ENCODE measurements around the gene OPCML. TPM values are rescaled to one million over a fixed set of nuclear protein-coding genes. Genes with fewer than 3 reads are reported as not detected.

The OPCML gene
- total and polyA plus RNA-seq, 9 donors = 0.59 to 3.5 (median 1.5) TPM

DNA sequence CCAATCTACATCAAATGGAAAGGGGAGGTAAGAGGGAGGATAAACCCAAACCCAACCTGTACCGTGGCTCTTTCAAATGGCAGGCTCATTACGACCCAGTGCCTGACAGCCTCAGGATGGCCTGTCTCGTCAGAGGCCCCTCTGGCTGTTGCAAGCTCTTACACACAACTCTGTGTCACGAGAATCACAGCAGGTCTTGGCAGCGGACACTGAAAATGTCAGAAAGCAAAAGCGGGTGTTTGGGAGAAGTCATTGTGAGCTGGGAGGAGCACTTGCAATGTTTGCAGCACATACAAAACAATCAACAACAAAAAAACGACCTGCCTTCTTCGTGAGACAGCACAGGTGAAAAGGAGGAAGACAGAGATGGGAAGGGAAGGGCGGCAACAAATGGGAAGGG, 248.1 kb downstream of the OPCML start:
- no peak overlapping the region for H3K27ac ChIP-seq (ENCODE audit: low read length)
- 58% methylated on average over 2 of the region's 9 CpGs for WGBS (ENCODE audit: insufficient coverage)
- no peak overlapping the region for H3K4me3 ChIP-seq (ENCODE audit: low read length)
- no peaks in the 10 kb centered on the region for H3K27me3 ChIP-seq (ENCODE audit: control insufficient read depth, insufficient read depth, low read length)
- DNase-seq = no peak
- no peaks in the 10 kb centered on the region for H3K9me3 ChIP-seq (replicated peaks; ENCODE audit: control insufficient read depth, low read depth, low read length)
- no peaks in the 10 kb centered on the region for H3K36me3 ChIP-seq (ENCODE audit: control insufficient read depth, insufficient read depth, low read length)
- H3K4me1 ChIP-seq (ENCODE audit: control insufficient read depth, insufficient read depth, low read length) = no peaks in the 10 kb centered on the region

- no peak overlapping the region for H3K27ac ChIP-seq (ENCODE audit: low read length)
- H3K4me1 ChIP-seq (ENCODE audit: control insufficient read depth, insufficient read depth, low read length) = no peaks in the 10 kb centered on the region
- no peaks in the 10 kb centered on the region for H3K9me3 ChIP-seq (replicated peaks; ENCODE audit: control insufficient read depth, low read depth, low read length)
- H3K4me3 ChIP-seq (ENCODE audit: low read length) = no peak overlapping the region
- H3K36me3 ChIP-seq (ENCODE audit: control insufficient read depth, insufficient read depth, low read length) = no peaks in the 10 kb centered on the region
- 77% methylated on average over 5 of the region's 5 CpGs for WGBS (ENCODE audit: insufficient coverage)
- DNase-seq = peak; percentile 11
- H3K27me3 ChIP-seq (ENCODE audit: control insufficient read depth, insufficient read depth, low read length) = no peaks in the 10 kb centered on the region
Observed at GRCh38 chr11:133277886-133278285, 254.4 kb downstream of the OPCML start.

GRCh38 chr11:133271871-133272776, 260.2 kb downstream of the OPCML start:
- Histone ChIP-seq H3K36me3 (ENCODE audit: control insufficient read depth, insufficient read depth, low read length) (no peaks in the 10 kb centered on the region), H3K27ac (ENCODE audit: low read length) (no peak overlapping the region), H3K9me3 (replicated peaks; ENCODE audit: control insufficient read depth, low read depth, low read length) (no peaks in the 10 kb centered on the region), H3K4me1 (ENCODE audit: control insufficient read depth, insufficient read depth, low read length) (no peaks in the 10 kb centered on the region), H3K27me3 (ENCODE audit: control insufficient read depth, insufficient read depth, low read length) (no peaks in the 10 kb centered on the region), H3K4me3 (ENCODE audit: low read length) (no peak overlapping the region)
- no CpG with 5 or more reads among the region's 6 CpGs for WGBS (ENCODE audit: insufficient coverage)
- no peak for DNase-seq

DNA sequence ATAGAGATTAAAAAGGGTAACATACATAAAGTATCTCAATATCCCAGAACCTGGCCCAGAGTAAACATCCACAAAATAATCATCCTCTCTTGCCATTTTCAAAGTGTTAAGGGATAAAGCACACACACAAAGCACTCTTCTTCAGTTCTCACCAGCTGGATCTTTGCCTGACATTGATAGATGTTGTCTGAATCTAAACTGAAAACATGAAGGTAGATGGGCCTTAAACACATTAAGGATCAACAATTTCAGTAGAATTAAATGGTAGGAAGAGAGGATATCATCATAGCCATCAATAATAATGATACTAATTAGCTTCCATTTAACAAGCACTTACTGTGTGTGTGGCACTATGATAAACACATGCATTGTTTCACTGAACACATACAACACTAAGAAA, 261.1 kb downstream of the OPCML start:
- Histone ChIP-seq H3K4me1 (ENCODE audit: control insufficient read depth, insufficient read depth, low read length) (no peaks in the 10 kb centered on the region), H3K9me3 (replicated peaks; ENCODE audit: control insufficient read depth, low read depth, low read length) (no peaks in the 10 kb centered on the region), H3K27me3 (ENCODE audit: control insufficient read depth, insufficient read depth, low read length) (no peaks in the 10 kb centered on the region), H3K36me3 (ENCODE audit: control insufficient read depth, insufficient read depth, low read length) (no peaks in the 10 kb centered on the region), H3K27ac (ENCODE audit: low read length) (no peak overlapping the region), H3K4me3 (ENCODE audit: low read length) (no peak overlapping the region)
- DNase-seq = no peak

DNA sequence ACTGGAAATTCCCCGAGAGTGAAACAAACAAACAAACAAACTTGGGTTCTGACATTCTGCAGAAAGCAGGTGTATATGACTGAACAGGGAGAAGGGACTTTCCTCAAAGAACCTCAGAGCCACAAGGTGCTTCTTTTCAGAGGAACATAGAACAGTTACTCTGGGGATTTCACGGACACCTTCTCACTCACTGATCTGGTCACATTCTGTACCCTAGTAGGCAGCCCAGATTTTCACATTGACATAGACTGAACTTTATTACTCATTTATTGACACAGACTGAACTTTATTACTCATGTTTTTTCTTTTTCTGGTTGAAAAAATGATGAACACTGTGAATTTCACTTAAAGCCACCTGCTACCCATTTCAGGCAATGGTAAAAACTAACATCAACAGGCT, 263.0 kb downstream of the OPCML start:
- Histone ChIP-seq H3K27ac (ENCODE audit: low read length) (no peak overlapping the region), H3K27me3 (ENCODE audit: control insufficient read depth, insufficient read depth, low read length) (no peaks in the 10 kb centered on the region), H3K4me3 (ENCODE audit: low read length) (no peak overlapping the region), H3K36me3 (ENCODE audit: control insufficient read depth, insufficient read depth, low read length) (no peaks in the 10 kb centered on the region), H3K4me1 (ENCODE audit: control insufficient read depth, insufficient read depth, low read length) (no peaks in the 10 kb centered on the region), H3K9me3 (replicated peaks; ENCODE audit: control insufficient read depth, low read depth, low read length) (no peaks in the 10 kb centered on the region)
- no peak for DNase-seq
- WGBS (ENCODE audit: insufficient coverage) = 90% methylated on average over 1 of the region's 2 CpGs

DNA sequence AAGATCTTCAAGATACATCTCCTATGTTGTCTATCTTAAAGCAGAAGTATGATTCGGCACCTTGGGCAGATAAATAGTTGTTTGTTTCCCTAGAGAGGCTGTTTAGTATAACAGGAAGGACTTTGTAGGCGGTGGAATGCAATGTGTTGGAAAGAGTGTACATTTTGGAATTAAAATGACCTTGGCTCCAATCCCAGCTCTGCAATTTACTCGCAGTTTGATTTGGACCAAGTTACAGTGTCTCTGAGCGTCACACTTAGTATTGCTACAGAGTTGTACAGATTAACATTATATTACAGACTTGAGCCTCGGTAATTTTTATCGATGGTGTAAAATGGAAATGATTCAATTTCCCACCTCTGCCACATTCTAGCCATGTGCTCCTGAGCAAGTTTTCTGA, 265.3 kb downstream of the OPCML start:
- no peak overlapping the region for H3K27ac ChIP-seq (ENCODE audit: low read length)
- no peaks in the 10 kb centered on the region for H3K9me3 ChIP-seq (replicated peaks; ENCODE audit: control insufficient read depth, low read depth, low read length)
- 48% methylated on average over 2 of the region's 6 CpGs for WGBS (ENCODE audit: insufficient coverage)
- H3K27me3 ChIP-seq (ENCODE audit: control insufficient read depth, insufficient read depth, low read length) = no peaks in the 10 kb centered on the region
- no peaks in the 10 kb centered on the region for H3K4me1 ChIP-seq (ENCODE audit: control insufficient read depth, insufficient read depth, low read length)
- no peak overlapping the region for H3K4me3 ChIP-seq (ENCODE audit: low read length)
- DNase-seq = peak; percentile 17
- H3K36me3 ChIP-seq (ENCODE audit: control insufficient read depth, insufficient read depth, low read length) = no peaks in the 10 kb centered on the region

DNA sequence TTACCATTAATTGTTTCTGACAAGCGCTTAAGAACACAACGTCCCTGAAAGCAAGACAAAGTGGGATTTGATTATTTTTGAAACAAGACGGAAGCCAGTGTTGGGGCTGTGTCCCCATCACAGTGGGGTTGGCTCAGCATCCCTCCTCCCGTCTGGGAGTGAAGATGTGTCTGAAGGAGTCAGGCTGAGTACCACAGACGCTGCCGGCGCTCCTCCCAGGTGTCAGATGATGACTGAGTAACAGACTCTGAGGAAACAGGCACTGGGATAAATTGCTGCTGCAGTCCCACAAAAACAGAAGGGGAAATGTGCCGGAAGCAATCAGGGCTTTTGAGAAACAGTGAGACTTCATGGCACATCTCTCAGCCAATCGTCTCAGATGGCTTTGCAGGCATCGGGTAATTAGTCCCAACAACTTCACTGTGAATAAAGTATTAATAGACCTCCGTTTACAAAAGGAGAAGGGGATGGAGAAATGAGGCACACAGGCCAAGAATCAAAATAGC, 266.7 kb downstream of the OPCML start:
- no peaks in the 10 kb centered on the region for H3K27me3 ChIP-seq (ENCODE audit: control insufficient read depth, insufficient read depth, low read length)
- WGBS (ENCODE audit: insufficient coverage) = 18% methylated on average over 4 of the region's 11 CpGs

GRCh38 chr11:133263332-133263731, 269.0 kb downstream of the OPCML start:
- Histone ChIP-seq H3K36me3 (ENCODE audit: control insufficient read depth, insufficient read depth, low read length) (no peaks in the 10 kb centered on the region), H3K9me3 (replicated peaks; ENCODE audit: control insufficient read depth, low read depth, low read length) (no peaks in the 10 kb centered on the region), H3K4me3 (ENCODE audit: low read length) (no peak overlapping the region), H3K27me3 (ENCODE audit: control insufficient read depth, insufficient read depth, low read length) (no peaks in the 10 kb centered on the region), H3K4me1 (ENCODE audit: control insufficient read depth, insufficient read depth, low read length) (no peaks in the 10 kb centered on the region), H3K27ac (ENCODE audit: low read length) (no peak overlapping the region)
- no peak for DNase-seq
- WGBS (ENCODE audit: insufficient coverage) = 83% methylated on average over 1 of the region's 2 CpGs

More for the DNA sequence above, 266.7 kb downstream of the OPCML start:
- H3K36me3 ChIP-seq (ENCODE audit: control insufficient read depth, insufficient read depth, low read length) = no peaks in the 10 kb centered on the region
- no peak overlapping the region for H3K4me3 ChIP-seq (ENCODE audit: low read length)
- no peak for DNase-seq
- H3K4me1 ChIP-seq (ENCODE audit: control insufficient read depth, insufficient read depth, low read length) = no peaks in the 10 kb centered on the region
- no peaks in the 10 kb centered on the region for H3K9me3 ChIP-seq (replicated peaks; ENCODE audit: control insufficient read depth, low read depth, low read length)
- H3K27ac ChIP-seq (ENCODE audit: low read length) = no peak overlapping the region

DNA sequence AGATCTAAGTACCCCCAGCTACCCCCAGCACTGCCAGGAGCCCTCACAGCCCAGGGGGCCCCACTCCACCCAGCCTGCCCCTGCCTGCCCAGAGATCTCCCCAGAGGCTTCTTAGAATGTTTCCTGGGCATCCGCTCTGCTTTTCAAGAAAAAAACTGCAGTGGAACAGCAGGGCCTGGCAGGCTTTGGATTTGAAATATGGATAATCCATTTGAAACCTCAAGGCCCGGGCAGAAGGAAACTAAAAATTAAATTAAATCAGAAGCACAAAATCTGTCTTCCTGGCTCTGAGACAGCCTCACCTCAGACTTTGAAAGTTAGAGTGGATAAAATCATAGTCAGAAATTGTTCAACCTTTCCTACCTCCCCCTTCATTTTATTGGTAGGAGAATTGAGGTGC, 273.6 kb downstream of the OPCML start:
- no CpG with 5 or more reads among the region's 2 CpGs for WGBS (ENCODE audit: insufficient coverage)
- no peak overlapping the region for H3K4me3 ChIP-seq (ENCODE audit: low read length)
- no peaks in the 10 kb centered on the region for H3K9me3 ChIP-seq (replicated peaks; ENCODE audit: control insufficient read depth, low read depth, low read length)
- no peaks in the 10 kb centered on the region for H3K4me1 ChIP-seq (ENCODE audit: control insufficient read depth, insufficient read depth, low read length)
- DNase-seq = peak; percentile 33
- H3K36me3 ChIP-seq (ENCODE audit: control insufficient read depth, insufficient read depth, low read length) = no peaks in the 10 kb centered on the region
- H3K27me3 ChIP-seq (ENCODE audit: control insufficient read depth, insufficient read depth, low read length) = no peaks in the 10 kb centered on the region
- no peak overlapping the region for H3K27ac ChIP-seq (ENCODE audit: low read length)

DNA sequence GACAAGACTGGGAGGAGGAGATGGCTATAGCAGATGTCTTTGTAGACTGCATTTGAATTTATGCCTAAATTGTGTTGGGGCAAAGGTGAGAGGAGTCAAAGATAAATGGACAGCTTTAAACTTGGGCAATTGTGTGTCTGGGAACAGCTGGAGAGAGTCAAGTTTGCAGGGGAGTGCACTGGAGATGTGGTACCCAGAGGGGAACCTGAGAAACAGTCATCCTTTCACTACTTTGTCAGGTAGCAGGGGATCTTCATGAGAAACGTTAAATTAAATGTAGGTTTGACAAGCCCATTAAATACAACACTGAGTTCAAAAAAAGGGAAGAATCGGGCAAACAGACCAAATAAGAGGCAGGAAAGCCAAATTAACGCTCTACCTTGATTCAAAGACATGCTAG, 277.7 kb downstream of the OPCML start:
- Histone ChIP-seq H3K4me1 (ENCODE audit: control insufficient read depth, insufficient read depth, low read length) (no peaks in the 10 kb centered on the region), H3K27me3 (ENCODE audit: control insufficient read depth, insufficient read depth, low read length) (no peaks in the 10 kb centered on the region), H3K4me3 (ENCODE audit: low read length) (no peak overlapping the region), H3K27ac (ENCODE audit: low read length) (no peak overlapping the region), H3K36me3 (ENCODE audit: control insufficient read depth, insufficient read depth, low read length) (no peaks in the 10 kb centered on the region), H3K9me3 (replicated peaks; ENCODE audit: control insufficient read depth, low read depth, low read length) (no peaks in the 10 kb centered on the region)
- no peak for DNase-seq
- no CpG with 5 or more reads among the region's 3 CpGs for WGBS (ENCODE audit: insufficient coverage)

Measured in muscle of leg (tissue), 11 donors.